ENCODE data around the gene RGL3.

Gene RGL3

DNA sequence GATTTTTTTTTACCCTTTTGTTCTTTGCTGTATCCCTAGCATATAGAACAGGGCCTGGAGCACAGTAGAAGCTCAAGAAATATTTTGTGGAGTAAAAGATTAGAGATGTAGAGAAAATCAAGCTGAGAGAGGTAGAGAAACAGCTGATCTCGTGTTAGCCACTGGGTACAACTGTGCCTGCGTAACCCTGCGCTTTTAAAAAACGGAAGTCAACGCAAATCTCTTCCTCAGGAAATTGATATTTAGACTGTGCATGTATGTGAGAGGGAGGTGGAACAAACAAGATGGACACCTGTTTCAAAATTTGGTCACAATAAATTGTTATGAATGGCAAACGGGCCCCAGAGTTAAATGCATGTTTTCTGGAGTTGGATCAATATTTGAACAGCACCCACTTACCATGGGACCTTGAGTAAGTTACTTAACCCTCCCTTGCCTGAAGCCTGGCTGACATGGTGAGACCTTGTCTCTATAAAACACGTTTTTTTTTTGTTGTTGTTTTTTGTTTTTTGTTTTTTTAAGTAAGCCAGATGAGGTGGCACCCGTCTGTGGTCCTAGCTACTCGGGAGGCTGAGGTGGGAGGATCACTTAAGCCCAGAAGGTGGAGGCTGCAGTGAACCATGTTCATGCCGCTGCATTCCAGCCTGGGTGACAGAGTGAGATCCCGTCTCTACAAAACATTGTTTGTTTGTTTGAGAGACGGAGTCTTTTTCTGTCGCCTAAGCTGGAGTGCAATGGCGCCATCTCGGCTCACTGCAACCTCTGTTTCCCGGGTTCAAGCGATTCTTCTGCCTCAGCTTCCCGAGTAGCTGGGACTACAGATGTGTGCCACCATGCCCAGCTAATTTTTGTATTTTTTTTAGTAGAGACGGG, 31.7 kb downstream of the RGL3 start:
- H3K9me3 ChIP-seq = no peaks in the 10 kb centered on the region
- peaks cover 39 to 45% of the 10 kb centered on the region in 2 experiments for H3K4me1 ChIP-seq (ENCODE audit: control insufficient read depth in 1 of 2, insufficient read depth in 1 of 2, low read depth in 1 of 2, low read length in 1 of 2)
- TF ChIP-seq, protein P1, sequence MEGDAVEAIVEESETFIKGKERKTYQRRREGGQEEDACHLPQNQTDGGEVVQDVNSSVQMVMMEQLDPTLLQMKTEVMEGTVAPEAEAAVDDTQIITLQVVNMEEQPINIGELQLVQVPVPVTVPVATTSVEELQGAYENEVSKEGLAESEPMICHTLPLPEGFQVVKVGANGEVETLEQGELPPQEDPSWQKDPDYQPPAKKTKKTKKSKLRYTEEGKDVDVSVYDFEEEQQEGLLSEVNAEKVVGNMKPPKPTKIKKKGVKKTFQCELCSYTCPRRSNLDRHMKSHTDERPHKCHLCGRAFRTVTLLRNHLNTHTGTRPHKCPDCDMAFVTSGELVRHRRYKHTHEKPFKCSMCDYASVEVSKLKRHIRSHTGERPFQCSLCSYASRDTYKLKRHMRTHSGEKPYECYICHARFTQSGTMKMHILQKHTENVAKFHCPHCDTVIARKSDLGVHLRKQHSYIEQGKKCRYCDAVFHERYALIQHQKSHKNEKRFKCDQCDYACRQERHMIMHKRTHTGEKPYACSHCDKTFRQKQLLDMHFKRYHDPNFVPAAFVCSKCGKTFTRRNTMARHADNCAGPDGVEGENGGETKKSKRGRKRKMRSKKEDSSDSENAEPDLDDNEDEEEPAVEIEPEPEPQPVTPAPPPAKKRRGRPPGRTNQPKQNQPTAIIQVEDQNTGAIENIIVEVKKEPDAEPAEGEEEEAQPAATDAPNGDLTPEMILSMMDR (IDR thresholded peaks at IDR 0.05) = no peak
- no peaks in the 10 kb centered on the region for H3K36me3 ChIP-seq
- H3K4me3 ChIP-seq (ENCODE audit: low read depth in 1 of 2, low read length in 1 of 2) = peak overlapping the region in 1 of 2 experiments; percentile 28
- H3K27ac ChIP-seq = peak overlapping the region; percentile 87
- peaks cover 11% of the 10 kb centered on the region for H3K27me3 ChIP-seq

DNA sequence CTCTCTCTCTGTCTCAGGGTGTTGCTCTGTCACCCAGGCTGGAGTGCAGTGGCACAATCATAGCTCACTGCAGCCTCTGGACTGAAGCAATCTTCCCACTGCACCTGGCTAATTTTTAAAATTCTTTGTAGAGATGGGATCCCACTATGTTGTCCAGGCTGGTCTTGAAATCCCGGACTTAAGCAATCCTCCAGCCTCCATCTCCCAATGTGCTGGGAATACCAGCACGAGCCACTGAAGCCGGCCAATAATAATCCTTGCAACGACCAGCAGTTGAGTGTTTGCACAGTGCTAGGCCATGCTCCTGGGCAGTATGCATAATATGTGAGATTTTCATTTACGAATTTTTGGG, 34.4 kb downstream of the RGL3 start:
- H3K9me3 ChIP-seq = no peaks in the 10 kb centered on the region
- peaks cover 11% of the 10 kb centered on the region for H3K27me3 ChIP-seq
- peak overlapping the region; percentile 95 for H3K27ac ChIP-seq
- TF ChIP-seq, protein P1 (IDR thresholded peaks at IDR 0.05) = no peak
- H3K4me1 ChIP-seq (ENCODE audit: control insufficient read depth in 1 of 2, insufficient read depth in 1 of 2, low read depth in 1 of 2, low read length in 1 of 2) = peaks cover 62 to 70% of the 10 kb centered on the region in 2 experiments
- H3K4me3 ChIP-seq (ENCODE audit: low read depth in 1 of 2, low read length in 1 of 2) = no peak overlapping the region
- no peaks in the 10 kb centered on the region for H3K36me3 ChIP-seq

DNA sequence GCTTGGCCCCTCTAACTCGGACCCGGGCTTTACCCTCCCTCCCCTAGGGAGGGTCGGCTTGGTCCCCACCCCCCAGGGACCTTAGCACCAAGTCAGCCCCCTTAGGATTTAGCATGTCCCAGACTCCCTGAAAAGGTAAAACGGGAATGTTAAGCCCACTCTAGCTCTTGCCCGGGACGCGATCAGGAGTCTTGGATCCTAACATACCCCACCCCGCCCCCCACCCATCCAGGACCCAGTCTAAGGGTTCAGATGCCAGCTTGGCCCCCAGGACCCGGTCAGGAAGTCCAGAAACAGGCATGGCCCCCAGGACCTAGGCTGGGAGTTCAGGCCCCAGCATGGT, 35.4 kb downstream of the RGL3 start:
- H3K9me3 ChIP-seq = no peaks in the 10 kb centered on the region
- peak overlapping the region; percentile 95 for H3K27ac ChIP-seq
- H3K4me3 ChIP-seq (ENCODE audit: low read depth in 1 of 2, low read length in 1 of 2) = peak overlapping the region; percentile 90 to 96
- H3K27me3 ChIP-seq = peaks cover 11% of the 10 kb centered on the region
- TF ChIP-seq, protein P1 (IDR thresholded peaks at IDR 0.05) = no peak
- peaks cover 2% of the 10 kb centered on the region for H3K36me3 ChIP-seq
- H3K4me1 ChIP-seq (ENCODE audit: control insufficient read depth in 1 of 2, insufficient read depth in 1 of 2, low read depth in 1 of 2, low read length in 1 of 2) = peaks cover 72 to 74% of the 10 kb centered on the region in 2 experiments

DNA sequence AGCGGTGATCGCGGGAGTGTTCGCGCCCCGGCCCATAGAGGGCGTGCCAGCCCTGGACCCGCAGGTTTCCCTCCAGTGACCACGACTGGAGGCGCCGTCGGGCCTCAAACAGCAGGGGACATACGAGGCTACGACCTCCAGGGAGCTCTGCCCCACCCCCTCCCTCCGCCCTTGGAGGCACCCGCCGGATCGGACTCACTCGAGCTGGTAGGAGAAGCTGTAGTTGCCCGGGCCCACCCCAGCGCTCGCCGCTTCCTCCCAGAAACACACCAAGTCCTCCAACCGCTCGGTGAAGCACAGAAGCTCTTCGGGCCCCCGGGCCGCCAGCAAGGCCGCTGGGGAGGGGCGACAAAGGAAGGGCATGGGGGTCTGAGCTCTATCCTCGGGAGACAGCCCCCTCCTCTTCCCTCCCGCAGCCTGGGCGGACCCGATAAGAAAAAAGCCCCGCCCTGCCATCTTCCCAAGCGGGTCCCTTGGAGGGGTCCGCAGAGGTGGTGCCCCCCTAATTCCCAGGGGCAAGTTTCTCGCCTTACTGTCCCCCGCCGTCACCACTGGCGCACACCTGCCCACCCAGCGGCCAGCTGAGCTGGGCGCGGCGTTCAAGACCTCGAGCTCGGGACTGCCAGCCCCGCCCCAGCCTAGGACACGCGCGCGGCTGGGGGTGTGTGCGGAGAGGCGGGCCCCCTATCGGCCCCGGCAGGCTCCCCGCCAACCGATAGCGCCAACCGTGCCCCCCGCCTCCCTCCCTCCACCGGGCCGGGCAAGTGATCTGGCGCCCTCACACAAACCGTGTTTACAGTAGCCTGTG, 36.0 kb downstream of the RGL3 start:
- peak overlapping the region; percentile 95 for H3K27ac ChIP-seq
- peaks cover 7% of the 10 kb centered on the region for H3K36me3 ChIP-seq
- H3K27me3 ChIP-seq = peaks cover 11% of the 10 kb centered on the region
- H3K4me3 ChIP-seq (ENCODE audit: low read depth in 1 of 2, low read length in 1 of 2) = peak overlapping the region; percentile 90 to 96
- TF ChIP-seq, protein P1 (IDR thresholded peaks at IDR 0.05) = peak; percentile 90
- H3K4me1 ChIP-seq (ENCODE audit: control insufficient read depth in 1 of 2, insufficient read depth in 1 of 2, low read depth in 1 of 2, low read length in 1 of 2) = peaks cover 78 to 80% of the 10 kb centered on the region in 2 experiments
- no peaks in the 10 kb centered on the region for H3K9me3 ChIP-seq

DNA sequence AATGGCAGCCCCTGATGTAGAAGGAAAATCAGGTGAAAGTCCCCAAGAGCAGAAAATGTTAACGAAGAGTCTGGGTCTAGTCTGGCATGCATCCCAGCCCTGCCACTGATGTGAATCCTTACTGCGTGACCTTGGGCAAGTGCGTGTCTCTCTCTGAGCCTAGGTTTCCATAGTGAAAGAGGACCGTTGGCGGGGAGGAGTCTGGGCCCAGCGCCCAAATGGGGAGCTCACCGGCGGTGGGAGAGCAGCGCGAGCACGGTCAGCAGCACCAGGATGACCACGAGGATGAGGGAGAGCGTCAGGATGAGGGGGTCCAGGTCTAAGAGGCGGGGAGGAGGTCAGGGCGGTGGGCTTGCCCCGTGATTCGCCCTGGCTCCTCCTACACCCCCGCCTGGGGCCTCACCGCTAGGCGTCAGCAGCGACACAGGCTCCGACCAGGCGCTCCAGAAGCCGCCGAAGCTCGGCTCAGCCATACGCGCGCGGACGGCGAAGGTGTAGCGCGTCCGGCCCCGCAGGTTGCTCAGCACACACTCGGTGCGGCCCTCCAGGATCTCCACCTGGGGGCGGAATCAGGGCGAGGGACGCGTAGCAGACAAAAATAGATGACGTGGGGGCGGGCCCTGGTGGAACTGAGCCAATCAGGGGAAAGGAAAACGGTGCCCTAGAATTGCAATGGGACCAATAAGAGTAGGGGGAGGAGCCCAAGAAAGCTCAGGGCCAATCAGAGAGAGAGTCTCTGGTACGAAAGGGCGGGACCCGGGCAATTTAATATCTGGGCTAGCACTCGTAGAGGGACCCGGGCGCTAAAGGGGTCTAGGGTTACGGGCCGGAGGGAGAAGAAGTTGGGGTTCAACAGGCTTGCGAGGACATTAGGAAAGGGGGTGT, 38.2 kb downstream of the RGL3 start:
- Histone ChIP-seq H3K27me3 (peaks cover 11% of the 10 kb centered on the region), H3K4me3 (ENCODE audit: low read depth in 1 of 2, low read length in 1 of 2) (peak overlapping the region; percentile 90 to 96), H3K27ac (peak overlapping the region; percentile 95), H3K9me3 (no peaks in the 10 kb centered on the region), H3K4me1 (ENCODE audit: control insufficient read depth in 1 of 2, insufficient read depth in 1 of 2, low read depth in 1 of 2, low read length in 1 of 2) (peaks cover 84% of the 10 kb centered on the region in 2 experiments), H3K36me3 (peaks cover 15% of the 10 kb centered on the region)
- TF ChIP-seq, protein P1 (IDR thresholded peaks at IDR 0.05) = peak; percentile 87

All from neutrophil (primary cell).